B cell (primary cell): ENCODE data around the gene UROS. TPM values are rescaled to one million over a fixed set of nuclear protein-coding genes. Genes with fewer than 3 reads are reported as not detected.

Experiments
- ATAC-seq: fragments of 200-7000 bp; cut with Tn5 transposase; one replicate; pipeline ENCODE4 v1.10.0; 2021; ENCODE audit warnings: low read depth, mild to moderate bottlenecking, moderate number of reproducible peaks, moderate library complexity
- CTCF ChIA-PET: fragments of 350-600 bp; sonication (Branson Sonifier 250); formaldehyde crosslinking; loops from one replicate; lab custom pipeline; 2021; ENCODE audit warnings: antibody characterized with exemption, inconsistent platforms; lab: Charles Lee
- POLR2A ChIA-PET: fragments of 350-600 bp; sonication (Branson Sonifier 250); formaldehyde crosslinking; loops from one replicate; lab custom pipeline; 2021; ENCODE audit warnings: antibody characterized with exemption; lab: Charles Lee
- DNase-seq: peaks from one replicate; pipeline ENCODE4 v3.0.0; 2013
- H2AFZ ChIP-seq: 2 replicates; pipeline ENCODE4 v1.6.1; 2012; ENCODE audit warnings: mild to moderate bottlenecking, low read depth, low read length; ENCODE audit not compliant: insufficient read depth, poor library complexity, severe bottlenecking
- H3K27ac ChIP-seq, 2 donors: 1 replicate in 1 of 2; 2 replicates in 1 of 2; pipeline ENCODE4 v1.5.1; 2012 to 2013; ENCODE audit warnings: low read length in 2 of 2, mild to moderate bottlenecking in 2 of 2, moderate library complexity in 1 of 2
- H3K27me3 ChIP-seq, 4 experiments: fragments of 200-600 bp in 1 of 4; sonication (generic) in 1 of 4; replicated peaks in 1 of 4; 1 replicate in 2 of 4; 2 replicates in 2 of 4; pipeline versions ENCODE4 v1.6.1 to v1.7.0; 2013 to 2016; ENCODE audit warnings: low read length in 3 of 4, mild to moderate bottlenecking in 2 of 4, mixed read lengths in 1 of 4, moderate library complexity in 1 of 4; ENCODE audit not compliant: insufficient read depth in 4 of 4, control insufficient read depth in 3 of 4; ENCODE audit errors: control extremely low read depth in 1 of 4
- H3K36me3 ChIP-seq, 2 experiments: replicated peaks in 1 of 2; 1 replicate in 1 of 2; 2 replicates in 1 of 2; pipeline versions ENCODE4 v1.6.1 to v1.7.1; 2013; ENCODE audit warnings: low read length in 1 of 2; ENCODE audit not compliant: insufficient read depth in 2 of 2, control insufficient read depth in 1 of 2; ENCODE audit errors: control extremely low read depth in 1 of 2, extremely low read depth in 1 of 2
- H3K4me1 ChIP-seq, 2 donors: fragments of 200-600 bp in 1 of 2; sonication (generic) in 1 of 2; 1 replicate in 1 of 2; 2 replicates in 1 of 2; pipeline versions ENCODE4 v1.5.1 to v1.6.1; 2013 to 2017; ENCODE audit warnings: low read length in 2 of 2; ENCODE audit not compliant: control insufficient read depth in 2 of 2, insufficient read depth in 2 of 2
- H3K4me2 ChIP-seq: replicated peaks from 2 replicates; pipeline ENCODE3; 2012; ENCODE audit warnings: mild to moderate bottlenecking, low read depth, low read length; ENCODE audit not compliant: poor library complexity, severe bottlenecking
- H3K4me3 ChIP-seq, 5 experiments: fragments of 200-600 bp in 1 of 5; sonication (generic) in 1 of 5; 1 replicate in 3 of 5; 2 replicates in 2 of 5; pipeline versions ENCODE4 v1.5.1 to v1.7.0; 2011 to 2016; ENCODE audit warnings: low read length in 4 of 5, mild to moderate bottlenecking in 4 of 5, low read depth in 2 of 5, control low read depth in 1 of 5, moderate library complexity in 1 of 5; ENCODE audit not compliant: insufficient read depth in 1 of 5; ENCODE audit errors: control extremely low read depth in 1 of 5, extremely low read depth in 1 of 5
- H3K79me2 ChIP-seq: fragments of 200-600 bp; sonication (generic); one replicate; pipeline ENCODE4 v1.6.0; 2016; ENCODE audit warnings: low read length; ENCODE audit not compliant: control insufficient read depth, insufficient read depth
- H3K9ac ChIP-seq: fragments of 200-600 bp; sonication (generic); 2 replicates; pipeline ENCODE4 v1.6.1; 2017; ENCODE audit warnings: mild to moderate bottlenecking, low read length, moderate library complexity
- H3K9me3 ChIP-seq, 3 donors: one replicate each; pipeline versions ENCODE4 v1.6.1 to v1.7.1; 2013; ENCODE audit warnings: low read length in 2 of 3; ENCODE audit not compliant: control insufficient read depth in 2 of 3, insufficient read depth in 1 of 3; ENCODE audit errors: control extremely low read depth in 1 of 3
- H4K20me1 ChIP-seq: 2 replicates; pipeline ENCODE4 v1.6.0; 2012; ENCODE audit warnings: mild to moderate bottlenecking, low read length; ENCODE audit not compliant: insufficient read depth, control insufficient read depth, poor library complexity, severe bottlenecking
- H3K27ac Mint-ChIP-seq: one replicate; pipeline ENCODE4 v1.8.0; 2021; ENCODE audit warnings: mixed read lengths
- H3K27me3 Mint-ChIP-seq: one replicate; pipeline ENCODE4 v1.8.0; 2021; ENCODE audit warnings: mixed read lengths
- H3K4me1 Mint-ChIP-seq: one replicate; pipeline ENCODE4 v1.8.0; 2021; ENCODE audit warnings: mixed read lengths
- H3K4me3 Mint-ChIP-seq: one replicate; pipeline ENCODE4 v1.8.0; 2021; ENCODE audit warnings: mixed read lengths
- H3K9me3 Mint-ChIP-seq: one replicate; pipeline ENCODE4 v1.8.0; 2022; ENCODE audit warnings: mixed read lengths; ENCODE audit not compliant: insufficient read depth
- CTCF ChIP-seq: fragments of 200-600 bp; IDR thresholded peaks from one replicate; pipeline ENCODE4 v1.8.0; 2022; ENCODE audit warnings: antibody characterized with exemption, mild to moderate bottlenecking
- EZH2 ChIP-seq: IDR thresholded peaks from 2 replicates; pipeline ENCODE4 v1.6.1; 2012; ENCODE audit warnings: borderline replicate concordance, low read depth, mild to moderate bottlenecking, moderate library complexity, low read length; ENCODE audit not compliant: insufficient read depth, poor library complexity, severe bottlenecking
- WGBS: methylation state at CpG from one replicate; pipeline ENCODE4 v1.1.5; 2013; ENCODE audit warnings: missing lambda C conversion rate; ENCODE audit not compliant: insufficient coverage; 5-methylcytosine and 5-hydroxymethylcytosine counted together
- intact Hi-C: fragments of 100-400 bp; cut with micrococcal nuclease; formaldehyde crosslinking; loops from one replicate; pipeline ENCODE4 v1.10.0; 2022
- polyA plus RNA-seq: library from polyadenylated mRNA; depleted of rRNA; stranded (reverse); fragments of >200 nt; gene quantifications from 2 replicates; pipeline ENCODE4 v1.2.3, GENCODE V29; 2012
- total RNA-seq, 2 donors: library from RNA; stranded (reverse); fragments of 120-200 nt in 1 of 2; gene quantifications; 1 replicate in 1 of 2; 2 replicates in 1 of 2; pipeline versions ENCODE4 v1.2.3 to v1.2.4, GENCODE V29; 2013 to 2022

UROS gene
- total and polyA plus RNA-seq, 2 donors (not counting 1 experiment from before 2014, with no cell fraction given): 28.3 to 37.1 TPM

GRCh38 chr10:125766511-125766910 lies 56.5 kb downstream of the UROS start:
- intact Hi-C loops: no loop called here
- no peak overlapping the region for H3K4me2 ChIP-seq
- Mint-ChIP-seq H3K27me3 (no peaks in the 10 kb centered on the region), H3K9me3 (no peaks in the 10 kb centered on the region), H3K4me1 (no peaks in the 10 kb centered on the region), H3K27ac (no peak overlapping the region), H3K4me3 (no peak overlapping the region)
- TF ChIP-seq EZH2: no peak
- no peak for TF ChIP-seq CTCF
- H3K4me1 ChIP-seq: no peaks in the 10 kb centered on the region
- WGBS: 100% methylated on average over 1 of the region's 4 CpGs
- no peaks in the 10 kb centered on the region for H4K20me1 ChIP-seq
- H3K4me3 ChIP-seq: no peak overlapping the region
- CTCF ChIA-PET: no interaction called here
- H3K79me2 ChIP-seq: no peaks in the 10 kb centered on the region
- no peaks in the 10 kb centered on the region for H3K27me3 ChIP-seq
- ATAC-seq (no peak), DNase-seq (no peak)
- no peak overlapping the region for H3K27ac ChIP-seq
- H3K9ac ChIP-seq: no peak overlapping the region
- H2AFZ ChIP-seq: no peak overlapping the region
- POLR2A ChIA-PET: no interaction called here
- no peaks in the 10 kb centered on the region for H3K9me3 ChIP-seq
- H3K36me3 ChIP-seq: peaks cover 17 to 51% of the 10 kb centered on the region in 2 experiments

DNA sequence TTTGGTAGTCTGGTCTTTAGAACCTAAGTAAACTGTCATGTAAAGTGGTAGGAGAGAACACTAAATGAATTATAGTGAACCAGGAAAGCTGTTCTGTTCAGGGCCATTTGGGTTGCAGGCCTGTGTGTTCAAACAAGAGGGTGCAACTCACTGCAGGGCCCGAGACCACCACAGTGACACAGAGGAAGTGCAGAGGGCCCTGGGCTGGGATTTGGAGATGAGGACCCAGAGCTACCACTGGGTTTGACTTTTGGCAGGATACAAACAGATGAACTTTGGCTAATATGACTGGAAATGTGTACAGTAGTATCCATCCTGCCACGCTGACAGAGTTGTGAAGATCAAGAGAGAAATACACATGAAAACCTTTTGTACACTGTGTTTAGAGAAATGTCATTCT lies 57.2 kb downstream of the UROS start:
- intact Hi-C loops: no loop called here
- no peak overlapping the region for H3K4me3 ChIP-seq
- H3K27ac Mint-ChIP-seq: no peak overlapping the region
- peaks cover 17 to 52% of the 10 kb centered on the region in 2 experiments for H3K36me3 ChIP-seq
- ATAC-seq: no peak
- H3K4me1 ChIP-seq: no peaks in the 10 kb centered on the region
- ChIA-PET POLR2A (no interaction called here), CTCF (no interaction called here)
- no peak overlapping the region for H2AFZ ChIP-seq
- no peaks in the 10 kb centered on the region for H3K27me3 ChIP-seq
- no peaks in the 10 kb centered on the region for H3K27me3 Mint-ChIP-seq
- no peaks in the 10 kb centered on the region for H3K9me3 Mint-ChIP-seq
- TF ChIP-seq EZH2 (no peak), CTCF (no peak)
- no peak overlapping the region for H3K27ac ChIP-seq
- no peak for DNase-seq
- H3K4me3 Mint-ChIP-seq: no peak overlapping the region
- H3K79me2 ChIP-seq: no peaks in the 10 kb centered on the region
- WGBS: 100% methylated on average over 2 of the region's 2 CpGs
- no peak overlapping the region for H3K4me2 ChIP-seq
- no peak overlapping the region for H3K9ac ChIP-seq
- no peaks in the 10 kb centered on the region for H4K20me1 ChIP-seq
- H3K9me3 ChIP-seq: no peaks in the 10 kb centered on the region
- H3K4me1 Mint-ChIP-seq: no peaks in the 10 kb centered on the region
